SK-N-SH treated with all-trans-retinoic acid at 6 μM for 48 hours (cell line): ENCODE measurements around the gene PDE8A.

Experiments
- CSDC2 ChIP-seq: fragments of 250-450 bp; sonication (Bioruptor Pico); IDR thresholded peaks from 2 replicates; pipeline ENCODE4 v1.5.0; 2020; ENCODE audit warnings: mild to moderate bottlenecking, moderate library complexity
- CSRNP3 ChIP-seq: fragments of 250-450 bp; sonication (Bioruptor Pico); IDR thresholded peaks from 2 replicates; pipeline ENCODE4 v1.5.1; 2021; ENCODE audit warnings: mild to moderate bottlenecking, moderate library complexity
- ESRRG ChIP-seq: fragments of 250-450 bp; sonication (Bioruptor Pico); IDR thresholded peaks from 2 replicates; pipeline ENCODE4 v1.6.1; 2021; ENCODE audit warnings: mild to moderate bottlenecking
- GLIS3 ChIP-seq: fragments of 250-450 bp; sonication (Bioruptor Pico); IDR thresholded peaks from 2 replicates; pipeline ENCODE4 v1.5.0; 2020; ENCODE audit warnings: mild to moderate bottlenecking, moderate library complexity
- ISL1 ChIP-seq: fragments of 250-450 bp; sonication (Bioruptor Pico); IDR thresholded peaks from 2 replicates; pipeline ENCODE4 v2.1.2; 2022; ENCODE audit warnings: mild to moderate bottlenecking, moderate library complexity
- PPARA ChIP-seq: fragments of 250-450 bp; sonication (Bioruptor Pico); IDR thresholded peaks from 2 replicates; pipeline ENCODE4 v1.5.0; 2020; ENCODE audit warnings: mild to moderate bottlenecking, borderline replicate concordance
- RARB ChIP-seq: fragments of 250-450 bp; sonication (Bioruptor Pico); IDR thresholded peaks from 2 replicates; pipeline ENCODE4 v1.8.0; 2021; ENCODE audit warnings: mild to moderate bottlenecking, moderate library complexity
- ZC3H10 ChIP-seq: fragments of 250-450 bp; sonication (Bioruptor Pico); IDR thresholded peaks from 2 replicates; pipeline ENCODE4 v1.5.1; 2021; ENCODE audit warnings: mild to moderate bottlenecking, moderate library complexity
- ZFP3 ChIP-seq: fragments of 250-450 bp; sonication (Bioruptor Pico); IDR thresholded peaks from 2 replicates; pipeline ENCODE4 v1.5.0; 2020; ENCODE audit warnings: mild to moderate bottlenecking, moderate library complexity
- ZNF565 ChIP-seq: fragments of 450-650 bp; formaldehyde crosslinking; conservative IDR thresholded peaks from 2 replicates; pipeline ENCODE4 v1.5.0; 2020; ENCODE audit warnings: low read depth, mild to moderate bottlenecking, moderate library complexity
- ZNF70 ChIP-seq: fragments of 450-650 bp; formaldehyde crosslinking; IDR thresholded peaks from 2 replicates; pipeline ENCODE4 v1.5.0; 2020; ENCODE audit warnings: mild to moderate bottlenecking, moderate library complexity
- TF ChIP-seq, protein P1 (sequence below): fragments of 250-450 bp; sonication (Bioruptor Pico); IDR thresholded peaks from 2 replicates; pipeline ENCODE4 v1.8.0; 2020; ENCODE audit warnings: mild to moderate bottlenecking, moderate library complexity, borderline replicate concordance
- TF ChIP-seq, protein P2 (sequence below): fragments of 250-450 bp; sonication (Bioruptor Pico); IDR thresholded peaks from 2 replicates; pipeline ENCODE4 v1.8.0; 2021; ENCODE audit warnings: low read depth, mild to moderate bottlenecking, moderate library complexity, borderline replicate concordance

DNA sequence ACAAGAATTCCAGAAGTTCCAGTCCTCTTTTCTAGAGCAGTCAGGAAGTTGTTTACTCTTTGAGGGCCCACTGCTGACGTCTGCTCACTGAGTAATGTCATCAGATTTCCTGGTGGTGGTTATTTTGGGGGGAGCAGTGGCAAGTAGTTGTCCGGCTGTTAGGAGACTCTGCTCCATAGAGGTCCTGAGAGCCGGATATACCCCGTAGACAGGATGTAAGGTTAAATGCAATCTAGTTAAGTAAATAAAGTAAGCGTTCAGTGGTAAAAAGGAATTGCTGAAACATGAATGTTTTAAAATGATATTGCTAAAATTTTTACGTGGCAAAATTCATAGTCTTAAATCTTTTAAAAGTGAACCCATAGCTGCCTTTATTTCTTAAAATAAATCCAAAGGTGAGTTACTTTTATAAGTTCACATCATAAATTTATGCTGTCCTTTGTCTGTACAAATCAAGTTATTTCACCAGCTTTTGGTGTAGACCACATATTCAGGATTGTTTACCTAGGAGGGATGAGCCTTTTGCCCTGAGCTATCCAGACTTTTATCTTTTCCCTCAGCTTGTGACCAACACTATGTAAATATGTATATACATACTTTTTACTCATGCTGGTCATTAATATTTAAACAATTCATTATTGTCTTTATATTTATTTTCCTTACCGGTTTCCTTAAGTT, 65.8 kb downstream of the PDE8A start:
- TF ChIP-seq ESRRG (no peak), GLIS3 (CRISPR knock-in tag) (no peak), ZC3H10 (no peak), ISL1 (CRISPR knock-in tag) (no peak), ZNF565 (no peak), CSDC2 (no peak), RARB (no peak), ZFP3 (CRISPR knock-in tag) (no peak), CSRNP3 (CRISPR knock-in tag) (no peak), ZNF70 (CRISPR knock-in tag) (no peak), PPARA (no peak)
- TF ChIP-seq, protein P1, sequence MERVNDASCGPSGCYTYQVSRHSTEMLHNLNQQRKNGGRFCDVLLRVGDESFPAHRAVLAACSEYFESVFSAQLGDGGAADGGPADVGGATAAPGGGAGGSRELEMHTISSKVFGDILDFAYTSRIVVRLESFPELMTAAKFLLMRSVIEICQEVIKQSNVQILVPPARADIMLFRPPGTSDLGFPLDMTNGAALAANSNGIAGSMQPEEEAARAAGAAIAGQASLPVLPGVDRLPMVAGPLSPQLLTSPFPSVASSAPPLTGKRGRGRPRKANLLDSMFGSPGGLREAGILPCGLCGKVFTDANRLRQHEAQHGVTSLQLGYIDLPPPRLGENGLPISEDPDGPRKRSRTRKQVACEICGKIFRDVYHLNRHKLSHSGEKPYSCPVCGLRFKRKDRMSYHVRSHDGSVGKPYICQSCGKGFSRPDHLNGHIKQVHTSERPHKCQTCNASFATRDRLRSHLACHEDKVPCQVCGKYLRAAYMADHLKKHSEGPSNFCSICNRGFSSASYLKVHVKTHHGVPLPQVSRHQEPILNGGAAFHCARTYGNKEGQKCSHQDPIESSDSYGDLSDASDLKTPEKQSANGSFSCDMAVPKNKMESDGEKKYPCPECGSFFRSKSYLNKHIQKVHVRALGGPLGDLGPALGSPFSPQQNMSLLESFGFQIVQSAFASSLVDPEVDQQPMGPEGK (CRISPR knock-in tag), result no peak
- TF ChIP-seq, protein P2, sequence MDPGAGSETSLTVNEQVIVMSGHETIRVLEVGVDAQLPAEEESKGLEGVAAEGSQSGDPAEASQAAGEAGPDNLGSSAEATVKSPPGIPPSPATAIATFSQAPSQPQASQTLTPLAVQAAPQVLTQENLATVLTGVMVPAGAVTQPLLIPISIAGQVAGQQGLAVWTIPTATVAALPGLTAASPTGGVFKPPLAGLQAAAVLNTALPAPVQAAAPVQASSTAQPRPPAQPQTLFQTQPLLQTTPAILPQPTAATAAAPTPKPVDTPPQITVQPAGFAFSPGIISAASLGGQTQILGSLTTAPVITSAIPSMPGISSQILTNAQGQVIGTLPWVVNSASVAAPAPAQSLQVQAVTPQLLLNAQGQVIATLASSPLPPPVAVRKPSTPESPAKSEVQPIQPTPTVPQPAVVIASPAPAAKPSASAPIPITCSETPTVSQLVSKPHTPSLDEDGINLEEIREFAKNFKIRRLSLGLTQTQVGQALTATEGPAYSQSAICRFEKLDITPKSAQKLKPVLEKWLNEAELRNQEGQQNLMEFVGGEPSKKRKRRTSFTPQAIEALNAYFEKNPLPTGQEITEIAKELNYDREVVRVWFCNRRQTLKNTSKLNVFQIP (CRISPR knock-in tag), result no peak
